MCF 10A (cell line): Measurements from ENCODE around the gene RGS16. TPM values are rescaled to one million over a fixed set of nuclear protein-coding genes. Genes with fewer than 3 reads are reported as not detected.

Source experiments
- BruUV-seq: library from RNA; stranded (reverse); fragments of 400-500 nt; replicated peaks from 2 replicates; lab custom pipeline; 2021; lab: Mats Ljungman, UMichigan
- CTCF ChIA-PET: fragments of 300-600 bp; sonication (Branson Sonifier 250); formaldehyde crosslinking; extraction: SDS; loops from one replicate; lab custom pipeline; 2021; ENCODE audit warnings: antibody characterized with exemption, inconsistent platforms; lab: Yijun Ruan, JAX
- POLR2A ChIA-PET: fragments of 300-600, 350-650 bp; sonication (Branson Sonifier 250); formaldehyde crosslinking; extraction: SDS; loops from one replicate; lab custom pipeline; 2020; ENCODE audit warnings: antibody characterized with exemption, inconsistent platforms; lab: Yijun Ruan, JAX
- DNase-seq: peaks from one replicate; pipeline ENCODE4 v3.0.0-alpha.2; 2018; ENCODE audit not compliant: unreplicated experiment
- H3K27ac Mint-ChIP-seq: one replicate; pipeline ENCODE4 v1.8.0; 2022; ENCODE audit warnings: mild to moderate bottlenecking, low read depth, mixed read lengths; ENCODE audit not compliant: unreplicated experiment
- H3K27me3 Mint-ChIP-seq: one replicate; pipeline ENCODE4 v1.8.0; 2022; ENCODE audit warnings: mixed read lengths; ENCODE audit not compliant: insufficient read depth, unreplicated experiment
- H3K36me3 Mint-ChIP-seq: one replicate; pipeline ENCODE4 v1.8.0; 2022; ENCODE audit warnings: mild to moderate bottlenecking, moderate library complexity, mixed read lengths; ENCODE audit not compliant: insufficient read depth, unreplicated experiment
- H3K4me1 Mint-ChIP-seq: one replicate; pipeline ENCODE4 v1.8.0; 2022; ENCODE audit warnings: mixed read lengths; ENCODE audit not compliant: insufficient read depth, unreplicated experiment
- H3K4me3 Mint-ChIP-seq: one replicate; pipeline ENCODE4 v1.8.0; 2022; ENCODE audit warnings: mild to moderate bottlenecking, moderate library complexity, mixed read lengths; ENCODE audit not compliant: unreplicated experiment
- H3K9me3 Mint-ChIP-seq: one replicate; pipeline ENCODE4 v1.8.0; 2022; ENCODE audit warnings: mixed read lengths; ENCODE audit not compliant: unreplicated experiment
- CTCF ChIP-seq: fragments of 200-600 bp; IDR thresholded peaks from one replicate; pipeline ENCODE4 v1.8.0; 2022; ENCODE audit warnings: antibody characterized with exemption, mild to moderate bottlenecking; ENCODE audit not compliant: unreplicated experiment
- intact Hi-C: fragments of 100-400 bp; cut with micrococcal nuclease; formaldehyde crosslinking; loops from 2 replicates; pipeline ENCODE4 v1.14.1; 2022
- total RNA-seq: library from RNA; stranded (reverse); gene quantifications from 2 replicates; pipeline ENCODE4 v1.2.3, GENCODE V29; 2022

Gene RGS16
- total RNA-seq, 1 experiment from 2014 or later = 13.7 TPM

- TF ChIP-seq CTCF = no peak
- POLR2A ChIA-PET = interaction anchor here (0.7 to 1.2 kb wide), 2 partner anchors 16 to 129 kb away, joined by 3 to 4 read pairs; partner anchors contain the start of gene RGS16
- no peaks in the 10 kb centered on the region for H3K27me3 Mint-ChIP-seq
- intact Hi-C loops = no loop called here
- no peak for DNase-seq
- H3K4me3 Mint-ChIP-seq = no peak overlapping the region
- CTCF ChIA-PET = interaction anchor here (0.5 to 1.2 kb wide), 8 partner anchors 19 to 1213 kb away, joined by 3 to 7 read pairs (median 3); partner anchors contain the start of gene RNASEL
- H3K27ac Mint-ChIP-seq = no peak overlapping the region
- H3K36me3 Mint-ChIP-seq = no peaks in the 10 kb centered on the region
- peaks cover 61% of the 10 kb centered on the region for H3K4me1 Mint-ChIP-seq
- no TSS peak for BruUV-seq
- peaks cover 13% of the 10 kb centered on the region for H3K9me3 Mint-ChIP-seq
Observed at GRCh38 chr1:182620924-182621585, 16.9 kb upstream of the RGS16 start.

- Mint-ChIP-seq H3K4me3 (no peak overlapping the region), H3K27ac (peak overlapping the region; percentile 4), H3K36me3 (no peaks in the 10 kb centered on the region), H3K4me1 (peaks cover 48% of the 10 kb centered on the region), H3K9me3 (peaks cover 13% of the 10 kb centered on the region), H3K27me3 (no peaks in the 10 kb centered on the region)
- POLR2A ChIA-PET = interaction anchor here (1.1 to 4.5 kb wide), 6 partner anchors 9 to 94 kb away, joined by 4 to 33 read pairs (median 8); partner anchors contain the start of gene RGS16
- DNase-seq = peak; percentile 95
- CTCF ChIA-PET = interaction anchor here (1.2 to 2.4 kb wide), 7 partner anchors 10 to 165 kb away, joined by 4 to 15 read pairs (median 6); partner anchors contain the start of gene RGS16
- intact Hi-C loops = loop anchor here (10.0 kb wide), 1 partner anchor 1433 kb away; no protein-coding TSS in a partner anchor
- no peak for TF ChIP-seq CTCF
- BruUV-seq = no TSS peak
Observed at GRCh38 chr1:182617734-182618351, 13.7 kb upstream of the RGS16 start.

- CTCF ChIA-PET = interaction anchor here (0.6 to 2.4 kb wide), 14 partner anchors 10 to 1893 kb away, joined by 3 to 15 read pairs (median 3); partner anchors contain the start of gene RGS16
- H3K27ac Mint-ChIP-seq = peak overlapping the region; percentile 57
- no peak for TF ChIP-seq CTCF
- H3K9me3 Mint-ChIP-seq = peaks cover 13% of the 10 kb centered on the region
- no peaks in the 10 kb centered on the region for H3K27me3 Mint-ChIP-seq
- peak overlapping the region; percentile 63 for H3K4me3 Mint-ChIP-seq
- BruUV-seq = no TSS peak
- POLR2A ChIA-PET = interaction anchor here (1.0 to 4.5 kb wide), 10 partner anchors 10 to 163 kb away, joined by 3 to 33 read pairs (median 7); partner anchors contain the start of genes RGS16 and RNASEL
- intact Hi-C loops = loop anchor here (10.0 kb wide), 1 partner anchor 1432 kb away; no protein-coding TSS in a partner anchor
- no peak for DNase-seq
- H3K36me3 Mint-ChIP-seq = no peaks in the 10 kb centered on the region
- peaks cover 44% of the 10 kb centered on the region for H3K4me1 Mint-ChIP-seq
Observed at GRCh38 chr1:182617014-182617429, 12.8 kb upstream of the RGS16 start.
